Measurements from ENCODE around the gene MAST2. TPM values are rescaled to one million over a fixed set of nuclear protein-coding genes. Genes with fewer than 3 reads are reported as not detected.

Gene MAST2
- total and polyA plus RNA-seq, 9 of the 15 experiments (the other 6 are each of a cell fraction or from before 2014, with no cell fraction given) = 0.73 to 32.0 (median 17.8) TPM

- TF ChIP-seq ZBTB7A (IDR thresholded peaks at IDR 0.05; ENCODE audit: borderline replicate concordance, control insufficient read depth, low read depth, low read length) (peak; percentile 45; the same call in 1 of the 2 replicates), HMBOX1 (IDR thresholded peaks at IDR 0.05) (peak; percentile 71; the same call in 1 of the 2 replicates), MAFF (IDR thresholded peaks at IDR 0.05; ENCODE audit: low read length) (no peak), ID3 (CRISPR knock-in tag; IDR thresholded peaks at IDR 0.05) (no peak), ID3 (tag; IDR thresholded peaks at IDR 0.05) (peak; percentile 48; the same call in 1 of the 2 replicates), FOXP1 (CRISPR knock-in tag; IDR thresholded peaks at IDR 0.05) (no peak), ATF1 (CRISPR knock-in tag; IDR thresholded peaks at IDR 0.05) (no peak), ATF1 (tag; IDR thresholded peaks at IDR 0.05) (0 out of 2 replicates have a peak, but pooled peaks have one; percentile 14), ZBTB1 (CRISPR knock-in tag; IDR thresholded peaks at IDR 0.05; ENCODE audit: borderline replicate concordance, low read depth) (no peak), SP2 (IDR thresholded peaks at IDR 0.05; ENCODE audit: extremely low read depth, low read depth, low read length, poor library complexity, severe bottlenecking) (no peak), ARID1B (IDR thresholded peaks at IDR 0.05) (peak; percentile 48), CTBP1 (IDR thresholded peaks at IDR 0.05; ENCODE audit: borderline replicate concordance) (peak; percentile 77), SMARCA4 (IDR thresholded peaks at IDR 0.05) (no peak), ETV6 (IDR thresholded peaks at IDR 0.05; ENCODE audit: borderline replicate concordance in 1 of 2, low read depth in 2 of 2, low read length in 1 of 2) (no peak), ETV6 (CRISPR knock-in tag; IDR thresholded peaks at IDR 0.05; ENCODE audit: borderline replicate concordance) (no peak), AFF1 (IDR thresholded peaks at IDR 0.05; ENCODE audit: low read depth in 1 of 2, partially characterized antibody in 2 of 2) (no peak), ZNF133 (CRISPR knock-in tag; IDR thresholded peaks at IDR 0.05) (no peak), TCFL5 (CRISPR knock-in tag; conservative IDR thresholded peaks at IDR 0.05) (no peak), SMARCE1 (IDR thresholded peaks at IDR 0.05) (peak; percentile 43; the same call in 1 of the 2 replicates), JUND (IDR thresholded peaks at IDR 0.05; ENCODE audit: borderline replicate concordance, low read depth, low read length) (0 out of 2 replicates have a peak, but pooled peaks have one; percentile 2), JUND (tag; IDR thresholded peaks at IDR 0.05; ENCODE audit: borderline replicate concordance, low read depth, low read length) (no peak; the same call in 2 of the 3 replicates), RBM22 (IDR thresholded peaks at IDR 0.05; ENCODE audit: low read depth, low read length, poor library complexity, severe bottlenecking) (no peak), PRPF4 (IDR thresholded peaks at IDR 0.05; ENCODE audit: insufficient read depth, low read depth, low read length, poor library complexity, severe bottlenecking) (no peak), RAD21 (CRISPR knock-in tag; conservative IDR thresholded peaks at IDR 0.05 in 1 of 2, IDR thresholded peaks at IDR 0.05 in 1 of 2) (0 out of 4 replicates have a peak, but pooled peaks of 1 of the 2 experiments have one; percentile 6), EHMT2 (IDR thresholded peaks at IDR 0.05) (peak; percentile 71; the same call in 1 of the 2 replicates)
Observed at GRCh38 chr1:45929257-45929687, 125.9 kb downstream of the MAST2 start (continued).
